GM19467 (cell line): ENCODE measurements around the gene FKBP2.

Experiments used
- ATAC-seq: cut with Tn5 transposase; IDR thresholded peaks from one replicate; pipeline ENCODE4 v1.9.1; 2021; ENCODE audit warnings: mild to moderate bottlenecking, moderate library complexity; ENCODE audit not compliant: unreplicated experiment

FKBP2 gene

GRCh38 chr11:64281957-64282770 lies 41.3 kb downstream of the FKBP2 start:
- no peak for ATAC-seq

GRCh38 chr11:64283092-64283491 lies 42.2 kb downstream of the FKBP2 start:
- no peak for ATAC-seq

DNA sequence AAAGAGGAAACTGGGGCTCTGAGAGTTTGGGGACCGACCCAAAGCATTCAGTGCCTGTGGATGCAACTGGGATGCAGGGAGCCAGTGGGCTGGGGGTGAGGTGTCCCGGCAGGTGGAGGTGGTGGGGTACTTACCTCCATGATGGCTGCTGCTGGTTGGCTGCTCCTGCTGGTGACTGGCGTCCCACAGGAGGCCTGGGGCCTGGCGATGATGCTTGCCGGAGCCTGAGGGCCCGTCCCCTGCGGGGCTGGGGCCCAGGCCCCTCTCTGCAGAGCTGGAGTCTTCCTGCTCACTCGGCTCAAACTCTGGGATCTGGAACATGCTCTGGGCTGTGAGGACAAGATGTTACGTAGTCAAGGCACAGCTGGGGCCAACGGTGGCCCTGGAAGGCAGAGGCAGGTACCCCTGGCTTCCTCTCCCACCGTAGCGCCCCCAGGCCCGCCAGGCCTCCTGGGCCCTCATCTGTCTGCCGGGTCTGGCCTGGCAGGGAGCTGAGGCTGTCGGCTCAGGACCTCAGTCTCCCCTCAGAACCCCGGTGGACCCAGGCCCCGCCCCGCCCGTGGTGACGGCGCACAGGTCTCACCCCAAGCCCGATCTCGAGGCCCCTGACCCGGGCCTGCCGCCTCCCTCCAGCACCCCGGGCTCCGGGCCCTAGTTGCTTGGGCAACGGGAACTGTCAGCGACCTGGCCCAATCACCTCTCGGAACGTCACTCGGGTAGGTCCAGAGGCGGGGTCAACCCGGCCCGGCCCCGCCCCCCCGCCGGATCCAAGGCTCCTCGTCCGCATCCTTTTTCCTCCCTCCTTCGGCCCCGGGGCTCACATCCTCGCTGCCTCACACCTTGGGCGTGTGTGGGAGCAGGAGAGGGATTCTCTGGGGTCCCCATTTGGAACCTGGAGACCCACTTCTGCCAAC lies 43.4 kb downstream of the FKBP2 start, which contains the start of gene BAD:
Gene BAD, minus strand, starts transcription at position 618 of the 914 bp plus-strand sequence. Its CDS starts 297 bp downstream, at position 321.
- peak; percentile 61 for ATAC-seq

DNA sequence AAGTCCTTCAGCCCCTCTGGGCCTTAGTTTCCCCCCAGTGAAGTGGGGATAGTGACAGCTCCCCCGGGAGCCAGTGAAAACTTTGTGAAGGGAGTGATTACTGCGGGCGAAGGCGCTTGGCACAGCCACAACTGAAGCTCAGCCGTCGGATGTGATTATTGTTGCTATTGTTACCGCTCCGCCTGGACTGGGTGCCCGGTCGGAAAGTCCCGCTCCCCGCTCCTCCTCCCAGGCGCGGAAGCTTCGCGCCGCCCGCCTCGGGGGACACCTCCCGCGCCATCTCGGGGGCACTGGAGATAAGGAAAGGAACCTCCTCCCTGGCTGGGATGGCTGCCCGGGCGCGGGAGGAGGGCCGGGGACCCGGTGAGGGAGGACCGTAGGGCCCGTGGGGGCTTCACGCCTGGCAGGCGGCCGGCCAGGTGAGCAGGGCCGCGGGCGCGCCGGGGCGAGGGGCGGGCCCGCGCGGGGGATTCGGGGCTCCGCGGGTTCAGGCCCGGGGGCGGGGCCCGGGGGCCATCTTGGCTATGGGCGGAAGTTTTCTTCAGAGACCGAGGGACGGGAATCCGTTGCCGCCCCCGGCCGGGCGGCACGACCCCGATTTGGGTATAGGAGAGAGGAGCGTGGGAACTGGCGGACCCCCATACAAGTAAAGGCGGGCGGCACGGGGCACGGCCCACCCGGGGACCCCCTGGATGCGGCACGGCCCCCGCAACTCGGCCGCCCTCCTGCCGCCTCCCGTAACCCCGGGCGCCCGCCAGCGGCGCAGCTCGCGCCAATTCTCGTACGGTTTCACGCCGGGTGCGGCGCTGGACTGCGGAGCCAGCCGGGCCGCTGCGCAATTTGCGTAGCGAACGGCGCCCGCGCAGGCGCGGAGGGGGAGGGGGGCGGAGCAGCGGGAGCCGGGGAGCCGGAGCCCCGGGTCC lies 44.3 kb downstream of the FKBP2 start, which contains the start of gene GPR137:
Gene GPR137, plus strand, starts transcription at position 887 of the 923 bp plus-strand sequence. CDS start 677 bp downstream, outside the sequence.
- ATAC-seq: peak; percentile 47

DNA sequence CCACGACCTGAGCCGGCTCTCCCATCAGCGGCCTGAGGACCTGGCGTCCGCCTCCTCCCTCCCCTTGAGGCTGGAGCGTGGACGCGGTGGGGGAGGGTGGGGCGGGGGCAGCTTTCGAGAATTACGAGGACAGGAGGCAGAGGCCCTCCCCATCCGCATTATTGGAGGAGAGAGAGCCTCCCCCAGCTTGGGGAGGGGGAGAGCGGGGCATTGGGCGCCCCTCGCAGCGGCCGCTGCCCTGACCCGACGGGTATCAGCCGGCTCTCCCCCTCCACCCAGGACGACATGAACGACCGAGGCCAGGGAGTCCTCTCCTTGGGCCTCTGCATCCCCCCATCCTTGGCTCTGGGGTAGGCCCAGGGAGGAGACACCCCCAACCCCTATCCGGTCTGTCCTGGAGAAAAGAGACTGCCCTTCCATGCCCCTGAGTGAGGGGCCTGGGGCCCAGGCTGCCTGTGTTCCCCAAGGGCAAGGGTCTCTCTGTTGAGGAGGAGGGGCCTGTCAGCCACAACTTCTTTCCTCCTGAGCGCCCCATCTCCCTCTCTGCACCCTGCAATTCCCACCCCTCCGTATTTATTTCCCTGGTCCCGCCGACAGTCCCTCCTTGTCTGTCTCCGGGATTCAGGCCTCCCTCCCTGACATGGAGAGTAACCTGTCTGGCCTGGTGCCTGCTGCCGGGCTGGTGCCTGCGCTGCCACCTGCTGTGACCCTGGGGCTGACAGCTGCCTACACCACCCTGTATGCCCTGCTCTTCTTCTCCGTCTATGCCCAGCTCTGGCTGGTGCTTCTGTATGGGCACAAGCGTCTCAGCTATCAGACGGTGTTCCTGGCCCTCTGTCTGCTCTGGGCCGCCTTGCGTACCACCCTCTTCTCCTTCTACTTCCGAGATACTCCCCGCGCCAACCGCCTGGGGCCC lies 45.2 kb downstream of the FKBP2 start:
- no peak for ATAC-seq

DNA sequence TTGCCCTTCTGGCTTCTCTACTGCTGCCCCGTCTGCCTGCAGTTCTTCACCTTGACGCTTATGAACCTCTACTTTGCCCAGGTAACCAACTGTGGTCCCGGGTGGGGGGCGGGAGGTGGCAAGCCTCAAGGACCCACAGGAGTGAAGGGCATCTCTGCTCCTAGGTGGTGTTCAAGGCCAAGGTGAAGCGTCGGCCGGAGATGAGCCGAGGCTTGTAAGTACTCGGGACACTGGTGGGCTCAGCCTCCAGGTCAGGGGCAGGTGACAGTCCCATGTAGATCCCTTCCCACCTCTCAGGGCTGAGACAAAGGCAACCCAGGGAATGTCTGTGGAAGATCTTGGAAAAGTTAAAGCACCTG lies 45.9 kb downstream of the FKBP2 start:
- no peak for ATAC-seq

DNA sequence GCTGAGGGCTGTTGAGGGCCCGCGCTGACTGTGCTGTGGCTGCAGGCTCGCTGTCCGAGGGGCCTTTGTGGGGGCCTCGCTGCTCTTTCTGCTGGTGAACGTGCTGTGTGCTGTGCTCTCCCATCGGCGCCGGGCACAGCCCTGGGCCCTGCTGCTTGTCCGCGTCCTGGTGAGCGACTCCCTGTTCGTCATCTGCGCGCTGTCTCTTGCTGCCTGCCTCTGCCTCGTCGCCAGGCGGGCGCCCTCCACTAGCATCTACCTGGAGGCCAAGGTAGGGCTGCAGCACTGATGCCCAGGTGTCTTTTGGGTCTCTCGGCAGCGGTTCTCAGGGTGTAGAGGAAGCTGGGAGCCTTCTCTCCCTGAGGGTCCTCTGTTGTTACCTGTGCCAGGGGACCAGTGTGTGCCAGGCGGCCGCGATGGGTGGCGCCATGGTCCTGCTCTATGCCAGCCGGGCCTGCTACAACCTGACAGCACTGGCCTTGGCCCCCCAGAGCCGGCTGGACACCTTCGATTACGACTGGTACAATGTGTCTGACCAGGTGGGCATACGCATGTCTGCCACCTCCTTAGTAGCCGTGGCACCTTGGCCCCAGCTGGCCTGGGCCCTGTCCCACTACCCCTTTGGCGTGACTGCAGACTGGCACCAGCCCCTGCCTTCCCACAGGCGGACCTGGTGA lies 46.9 kb downstream of the FKBP2 start:
- no peak for ATAC-seq

GRCh38 chr11:64288353-64288750 lies 47.5 kb downstream of the FKBP2 start:
- ATAC-seq: no peak

DNA sequence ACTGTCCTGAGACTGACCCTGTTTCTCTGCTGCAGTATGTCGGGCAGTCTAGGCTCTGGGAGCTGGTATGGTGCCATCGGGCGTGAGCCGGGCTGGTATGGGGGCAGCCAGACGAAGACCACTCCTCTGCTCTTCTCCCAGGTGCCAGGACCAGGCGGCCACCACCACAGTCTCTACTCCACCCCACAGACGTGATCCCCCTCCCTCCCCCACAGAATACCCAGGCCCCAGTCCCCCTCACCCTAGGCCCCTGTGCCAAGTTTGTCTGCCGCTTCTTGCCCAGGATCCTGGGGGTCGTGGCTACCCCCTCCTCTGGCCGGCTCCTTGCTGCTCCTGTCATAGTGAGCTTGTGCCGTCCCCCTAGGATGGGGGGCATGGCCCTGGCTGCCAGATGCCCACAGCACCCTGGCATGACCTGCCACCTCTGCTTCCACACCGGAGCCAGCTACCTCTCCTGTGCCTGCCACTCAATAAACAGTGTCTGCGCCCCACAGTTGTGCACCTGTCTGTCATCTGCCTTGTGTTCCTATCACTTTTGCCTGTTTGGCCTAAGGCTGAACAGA lies 48.2 kb downstream of the FKBP2 start:
- ATAC-seq: no peak

- no peak for ATAC-seq
Measured at GRCh38 chr11:64290352-64291261, 49.7 kb downstream of the FKBP2 start.

DNA sequence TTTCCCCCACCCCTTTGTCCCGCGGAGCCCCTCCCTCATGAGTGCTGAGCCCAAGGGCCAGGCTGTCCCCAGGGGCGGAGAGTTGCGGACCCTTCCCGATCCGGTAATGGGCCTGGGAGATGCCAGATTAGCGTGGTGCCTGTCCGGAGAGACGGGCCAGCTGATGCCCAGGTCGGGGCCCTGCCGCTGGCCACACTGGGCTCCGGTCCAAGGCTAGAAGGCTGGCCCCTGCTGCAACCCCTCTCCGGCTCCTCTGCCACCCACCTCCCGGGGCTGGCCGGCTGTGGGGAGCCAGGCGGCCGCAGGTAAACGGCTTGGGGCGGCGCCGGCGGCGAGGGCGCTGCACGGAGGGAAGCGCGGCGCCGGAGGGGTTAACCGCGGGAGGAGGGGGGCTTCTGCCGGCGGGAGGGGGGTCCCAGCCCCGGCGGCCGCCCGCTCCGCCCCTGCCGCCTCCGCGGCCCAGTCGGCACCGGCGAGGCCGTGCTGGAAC lies 50.4 kb downstream of the FKBP2 start, which contains the start of gene KCNK4:
Gene KCNK4, plus strand, starts transcription at position 41 of the 490 bp plus-strand sequence. CDS start 1,717 bp downstream, outside the sequence.
- ATAC-seq: no peak

DNA sequence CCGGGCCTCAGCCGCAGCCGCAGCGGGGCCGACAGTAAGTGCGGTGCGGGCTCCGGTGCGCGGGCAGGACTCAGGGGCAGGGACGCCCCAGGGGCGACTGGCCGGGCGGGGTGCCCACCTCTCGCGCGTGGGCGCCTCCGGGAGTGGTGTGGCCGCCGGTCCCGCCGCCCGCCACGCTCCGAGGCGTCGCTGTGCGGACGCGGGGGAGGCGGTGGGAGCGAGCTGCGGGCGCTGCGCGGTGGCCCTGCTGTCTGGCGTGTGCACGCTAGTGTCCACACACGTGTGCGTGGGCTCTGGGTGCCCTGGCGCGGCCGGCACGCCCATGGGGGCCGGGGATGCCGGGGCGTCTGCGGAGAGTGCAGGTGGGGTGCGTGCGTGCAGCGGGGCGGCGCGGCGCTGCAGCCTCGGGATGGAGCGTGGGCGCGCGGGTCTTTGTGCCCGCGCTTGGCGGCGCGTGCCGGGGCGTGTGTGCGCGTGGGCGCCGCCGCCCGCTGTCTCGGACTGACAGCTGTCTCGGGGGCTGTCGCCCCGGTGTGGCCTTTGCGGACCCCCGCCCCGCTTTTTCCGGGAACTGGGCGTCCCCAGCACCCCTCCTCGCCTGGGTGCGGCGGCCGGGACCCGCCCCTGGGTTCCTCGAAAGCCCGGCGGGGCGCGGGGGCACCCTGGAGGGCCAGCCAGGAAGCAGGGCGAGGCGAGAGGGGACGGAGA lies 51.0 kb downstream of the FKBP2 start:
- ATAC-seq: no peak

GRCh38 chr11:64292460-64293254 lies 51.8 kb downstream of the FKBP2 start:
- no peak for ATAC-seq
